ENCODE results near the gene SBF2. TPM values are rescaled to one million over a fixed set of nuclear protein-coding genes. Genes with fewer than 3 reads are reported as not detected.

Gene SBF2
- total and polyA plus RNA-seq, 9 of the 15 experiments (the other 6 are each of a cell fraction or from before 2014, with no cell fraction given) = 0.80 to 9.5 (median 5.0) TPM

DNA sequence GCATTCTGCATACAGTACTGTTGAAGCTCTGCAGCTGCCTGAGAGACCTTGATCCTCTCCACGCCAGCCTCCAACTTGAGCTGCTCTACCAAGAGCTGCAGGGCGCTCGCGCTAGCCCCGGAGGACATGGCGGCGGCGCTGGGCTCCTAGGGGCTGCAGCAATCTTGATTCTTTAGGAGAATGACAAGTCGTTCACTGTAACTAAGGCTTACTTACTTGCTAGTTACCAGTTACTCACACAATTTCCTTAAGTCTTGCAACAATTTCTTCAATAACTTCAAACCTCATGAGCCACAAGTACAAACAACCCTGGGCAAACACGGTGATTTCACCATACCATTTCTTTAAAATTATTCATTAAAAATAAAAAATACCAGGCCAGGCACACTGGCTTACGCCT is 21.9 kb downstream of the SBF2 start:
- H3K9ac ChIP-seq (ENCODE audit: insufficient read depth in 1 of 2, low read depth in 2 of 2, low read length in 2 of 2) = no peak overlapping the region
- no peak overlapping the region for H3K4me2 ChIP-seq (ENCODE audit: insufficient read depth, low read length)
- H3K4me1 ChIP-seq (replicated peaks in 1 of 2; ENCODE audit: control insufficient read depth in 2 of 2, insufficient read depth in 2 of 2, low read length in 2 of 2) = no peaks in the 10 kb centered on the region
- TF ChIP-seq COPS2 (conservative IDR thresholded peaks at IDR 0.05) (no peak), NCOA1 (IDR thresholded peaks at IDR 0.05; ENCODE audit: low read depth) (no peak), SRSF9 (IDR thresholded peaks at IDR 0.05; ENCODE audit: borderline replicate concordance, low read depth, low read length) (no peak), MTA1 (IDR thresholded peaks at IDR 0.05; ENCODE audit: borderline replicate concordance) (no peak)
- H3K4me3 ChIP-seq = no peak overlapping the region
- in situ Hi-C loops (cut with MboI) (no loop called here), intact Hi-C loops (cut with micrococcal nuclease) (no loop called here)
- ChIA-PET CTCF (ENCODE audit: low intra/inter-chr PET ratio) (no interaction called here), POLR2A (no interaction called here)
- no peak for ATAC-seq
- peaks cover 0 to 3% of the 10 kb centered on the region in 2 experiments; a peak in 1 of 5 replicates for H3K27me3 ChIP-seq (ENCODE audit: control insufficient read depth in 2 of 2, insufficient read depth in 2 of 2, low read length in 2 of 2)
- no peaks in the 10 kb centered on the region for H3K36me3 ChIP-seq (ENCODE audit: control insufficient read depth, insufficient read depth, low read length)
- H4K20me1 ChIP-seq (replicated peaks; ENCODE audit: control insufficient read depth, insufficient read depth, low read length) = no peaks in the 10 kb centered on the region
- no peak for DNase-seq (ENCODE audit: extremely low read depth in 1 of 4, low spot score in 3 of 4)
- no peak overlapping the region for H2AFZ ChIP-seq (ENCODE audit: low read depth, low read length)
- H3K9me1 ChIP-seq (ENCODE audit: control insufficient read depth, insufficient read depth, low read length) = no peaks in the 10 kb centered on the region
- H3K27ac ChIP-seq (ENCODE audit: extremely low read depth, low read depth, low read length) = no peak overlapping the region
- no peaks in the 10 kb centered on the region for H3K79me2 ChIP-seq (ENCODE audit: control insufficient read depth, insufficient read depth, low read length)
- no TSS peak for BruUV-seq (replicated peaks)
- no peaks in the 10 kb centered on the region for H3K9me3 ChIP-seq (replicated peaks; ENCODE audit: control insufficient read depth, insufficient read depth, low read depth, low read length)
- 3% methylated on average over 3 of the region's 11 CpGs for WGBS (ENCODE audit: insufficient coverage, low coverage, missing lambda C conversion rate)
- no peak for FAIRE-seq

DNA sequence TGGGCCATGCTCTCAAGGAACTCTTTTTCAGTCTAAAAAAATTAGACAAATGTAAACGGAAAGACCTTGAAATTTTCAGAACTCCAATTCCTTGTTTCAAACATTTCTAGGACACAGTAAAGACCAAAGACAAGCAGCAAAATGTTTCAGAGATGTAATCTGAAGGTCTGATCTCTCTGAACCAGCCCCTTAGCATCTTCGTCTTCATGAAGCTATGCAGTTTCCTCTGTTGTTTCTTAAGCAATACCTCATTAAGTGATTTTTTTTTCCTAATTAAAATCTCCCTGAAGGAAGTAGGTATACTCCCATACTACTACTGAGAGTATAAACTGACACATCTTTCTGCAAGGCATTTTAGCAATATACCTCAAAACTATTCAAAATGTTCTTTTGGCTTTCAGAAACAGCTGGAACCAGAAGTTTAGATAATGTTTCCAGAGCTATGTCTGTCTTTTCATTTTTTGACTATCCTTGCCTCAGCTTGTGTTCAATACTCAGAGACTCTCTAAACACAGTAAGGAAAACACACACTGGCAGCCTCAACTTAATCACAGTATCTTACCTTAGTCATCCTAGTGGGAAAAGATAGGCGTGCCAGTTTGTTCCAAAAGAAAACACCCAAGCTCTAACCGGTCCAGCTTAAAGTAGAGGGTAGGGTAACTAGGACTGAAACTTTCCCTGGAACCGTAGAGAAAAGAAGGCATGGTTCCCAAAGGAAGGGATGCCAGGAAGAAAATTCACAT is 25.1 kb downstream of the SBF2 start:
- POLR2A ChIA-PET = no interaction called here

More for the DNA sequence above, 25.1 kb downstream of the SBF2 start:
- FAIRE-seq = no peak
- Histone ChIP-seq H3K9me3 (replicated peaks; ENCODE audit: control insufficient read depth, insufficient read depth, low read depth, low read length) (no peaks in the 10 kb centered on the region), H3K4me3 (no peak overlapping the region), H4K20me1 (replicated peaks; ENCODE audit: control insufficient read depth, insufficient read depth, low read length) (peaks cover 4% of the 10 kb centered on the region; the same call in 1 of the 2 replicates), H3K9ac (ENCODE audit: insufficient read depth in 1 of 2, low read depth in 2 of 2, low read length in 2 of 2) (no peak overlapping the region), H2AFZ (ENCODE audit: low read depth, low read length) (no peak overlapping the region), H3K9me1 (ENCODE audit: control insufficient read depth, insufficient read depth, low read length) (no peaks in the 10 kb centered on the region), H3K27ac (ENCODE audit: extremely low read depth, low read depth, low read length) (no peak overlapping the region), H3K4me1 (replicated peaks in 1 of 2; ENCODE audit: control insufficient read depth in 2 of 2, insufficient read depth in 2 of 2, low read length in 2 of 2) (no peaks in the 10 kb centered on the region), H3K4me2 (ENCODE audit: insufficient read depth, low read length) (no peak overlapping the region), H3K36me3 (ENCODE audit: control insufficient read depth, insufficient read depth, low read length) (no peaks in the 10 kb centered on the region), H3K27me3 (ENCODE audit: control insufficient read depth in 2 of 2, insufficient read depth in 2 of 2, low read length in 2 of 2) (0 out of 5 replicates have a peak, but pooled peaks cover 0 to 3% of the 10 kb centered on the region in 2 experiments), H3K79me2 (ENCODE audit: control insufficient read depth, insufficient read depth, low read length) (no peaks in the 10 kb centered on the region)
- 4% methylated on average over 5 of the region's 5 CpGs for WGBS (ENCODE audit: insufficient coverage, low coverage, missing lambda C conversion rate)
- no TSS peak for BruUV-seq (replicated peaks)
- TF ChIP-seq ZNF197 (CRISPR knock-in tag; IDR thresholded peaks at IDR 0.05; ENCODE audit: low read depth) = no peak
- peak; percentile 38 for TF ChIP-seq CBX8 (IDR thresholded peaks at IDR 0.05; ENCODE audit: borderline replicate concordance, extremely low read depth, low read depth, low read length, poor library complexity, severe bottlenecking)
- no peak for ATAC-seq
- no peak for DNase-seq (ENCODE audit: extremely low read depth in 1 of 4, low spot score in 3 of 4)
- CTCF ChIA-PET (ENCODE audit: low intra/inter-chr PET ratio) = no interaction called here
- intact Hi-C loops (cut with micrococcal nuclease) (no loop called here), in situ Hi-C loops (cut with MboI) (no loop called here)
